ENCODE results near the gene COP1. TPM values are rescaled to one million over a fixed set of nuclear protein-coding genes. Genes with fewer than 3 reads are reported as not detected.

COP1 gene
- total RNA-seq, 1 donor from 2014 or later = 70.0 TPM

DNA sequence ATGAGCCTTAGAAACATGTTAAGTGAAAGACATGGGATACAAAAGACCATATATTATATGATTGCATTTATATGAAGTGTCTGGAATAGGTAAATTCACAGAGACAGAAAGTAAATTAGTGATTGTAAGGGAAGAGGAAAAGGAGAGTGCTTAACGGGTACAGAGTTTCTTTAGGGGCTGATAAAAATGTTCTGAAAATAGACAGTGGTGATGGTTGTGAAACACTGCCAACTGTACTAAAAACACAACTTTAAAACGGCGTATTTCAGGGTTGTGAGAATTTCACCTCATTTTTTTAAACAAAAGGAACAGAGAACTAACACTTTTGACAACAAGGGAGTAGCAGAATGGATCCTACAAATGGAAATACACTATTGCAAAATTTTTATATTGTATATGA, 13.4 kb downstream of the COP1 start:
- no peak for FAIRE-seq
- TF ChIP-seq, protein P1, sequence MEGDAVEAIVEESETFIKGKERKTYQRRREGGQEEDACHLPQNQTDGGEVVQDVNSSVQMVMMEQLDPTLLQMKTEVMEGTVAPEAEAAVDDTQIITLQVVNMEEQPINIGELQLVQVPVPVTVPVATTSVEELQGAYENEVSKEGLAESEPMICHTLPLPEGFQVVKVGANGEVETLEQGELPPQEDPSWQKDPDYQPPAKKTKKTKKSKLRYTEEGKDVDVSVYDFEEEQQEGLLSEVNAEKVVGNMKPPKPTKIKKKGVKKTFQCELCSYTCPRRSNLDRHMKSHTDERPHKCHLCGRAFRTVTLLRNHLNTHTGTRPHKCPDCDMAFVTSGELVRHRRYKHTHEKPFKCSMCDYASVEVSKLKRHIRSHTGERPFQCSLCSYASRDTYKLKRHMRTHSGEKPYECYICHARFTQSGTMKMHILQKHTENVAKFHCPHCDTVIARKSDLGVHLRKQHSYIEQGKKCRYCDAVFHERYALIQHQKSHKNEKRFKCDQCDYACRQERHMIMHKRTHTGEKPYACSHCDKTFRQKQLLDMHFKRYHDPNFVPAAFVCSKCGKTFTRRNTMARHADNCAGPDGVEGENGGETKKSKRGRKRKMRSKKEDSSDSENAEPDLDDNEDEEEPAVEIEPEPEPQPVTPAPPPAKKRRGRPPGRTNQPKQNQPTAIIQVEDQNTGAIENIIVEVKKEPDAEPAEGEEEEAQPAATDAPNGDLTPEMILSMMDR (IDR thresholded peaks at IDR 0.05; ENCODE audit: insufficient read depth, low read length, severe bottlenecking) = no peak
- no peaks in the 10 kb centered on the region for H3K36me3 ChIP-seq (ENCODE audit: control insufficient read depth, insufficient read depth, low read length)

DNA sequence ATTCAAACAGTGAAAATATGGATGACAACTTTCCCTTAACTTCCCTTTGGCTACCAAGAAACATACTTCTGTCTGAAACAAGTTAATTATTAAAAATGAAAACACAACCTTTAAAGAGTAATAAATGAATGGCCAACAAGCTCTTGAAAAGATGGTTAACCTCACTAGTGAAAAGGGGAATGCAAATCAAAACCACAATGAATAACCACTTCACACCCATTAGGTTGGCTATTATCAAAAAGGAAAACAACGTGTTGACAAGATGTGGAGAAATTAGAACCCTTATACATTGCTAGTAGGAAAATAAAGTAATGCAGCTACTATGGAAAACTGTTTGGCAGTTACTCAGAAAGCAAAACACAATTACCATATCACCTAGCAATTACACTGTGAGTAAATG, 14.1 kb downstream of the COP1 start:
- TF ChIP-seq, protein P1 (IDR thresholded peaks at IDR 0.05; ENCODE audit: insufficient read depth, low read length, severe bottlenecking) = no peak
- no peak for FAIRE-seq
- no peak overlapping the region for H3K4me3 ChIP-seq (ENCODE audit: low read depth, low read length)
- no peaks in the 10 kb centered on the region for H3K27me3 ChIP-seq (ENCODE audit: control insufficient read depth, insufficient read depth, low read length)
- H3K36me3 ChIP-seq (ENCODE audit: control insufficient read depth, insufficient read depth, low read length) = no peaks in the 10 kb centered on the region
- DNase-seq (ENCODE audit: low read depth) = peak; percentile 7

More for the DNA sequence above, 13.4 kb downstream of the COP1 start:
- Histone ChIP-seq H3K27me3 (ENCODE audit: control insufficient read depth, insufficient read depth, low read length) (no peaks in the 10 kb centered on the region), H3K4me3 (ENCODE audit: low read depth, low read length) (no peak overlapping the region)
- DNase-seq (ENCODE audit: low read depth) = no peak

DNA sequence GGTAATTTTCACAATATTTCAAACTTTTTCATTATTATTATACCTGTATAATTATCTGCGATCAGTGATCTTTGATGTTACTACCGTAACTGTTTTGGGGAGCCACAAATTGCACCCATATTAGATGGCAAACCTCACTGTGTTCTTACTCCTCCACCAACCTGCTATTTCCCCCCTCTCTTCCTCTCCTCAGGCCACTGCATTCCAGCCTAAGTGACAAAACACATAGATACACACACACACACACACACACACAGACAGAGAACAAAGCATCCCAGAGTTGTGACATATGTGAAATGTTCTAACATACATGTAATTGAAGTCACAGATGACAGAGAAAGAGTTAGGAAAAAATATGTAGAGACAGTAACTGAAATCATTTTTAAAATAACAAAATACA, 18.5 kb downstream of the COP1 start:
- no peak for DNase-seq (ENCODE audit: low read depth)
- TF ChIP-seq, protein P1 (IDR thresholded peaks at IDR 0.05; ENCODE audit: insufficient read depth, low read length, severe bottlenecking) = no peak
- no peak for FAIRE-seq

DNA sequence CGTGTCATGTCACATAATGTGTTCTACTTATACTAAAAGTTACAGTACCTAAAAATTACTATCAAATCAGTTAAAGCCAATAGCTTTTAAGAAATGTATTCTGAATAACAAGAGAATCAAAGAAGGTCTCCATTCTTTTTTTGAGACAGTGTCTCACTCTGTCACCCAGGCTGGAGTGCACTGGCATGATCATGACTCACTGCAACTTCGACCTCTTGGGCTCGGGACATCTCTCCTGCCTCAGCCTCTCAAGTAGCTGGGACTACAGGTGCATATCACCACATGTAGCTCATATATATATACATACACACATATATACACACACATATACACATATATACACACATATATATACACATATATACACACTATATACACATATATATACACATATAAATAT, 20.1 kb downstream of the COP1 start:
- no peak for FAIRE-seq
- H3K27me3 ChIP-seq (ENCODE audit: control insufficient read depth, insufficient read depth, low read length) = no peaks in the 10 kb centered on the region
- no peak for DNase-seq (ENCODE audit: low read depth)
- TF ChIP-seq, protein P1 (IDR thresholded peaks at IDR 0.05; ENCODE audit: insufficient read depth, low read length, severe bottlenecking) = no peak
- H3K4me3 ChIP-seq (ENCODE audit: low read depth, low read length) = no peak overlapping the region
- H3K36me3 ChIP-seq (ENCODE audit: control insufficient read depth, insufficient read depth, low read length) = no peaks in the 10 kb centered on the region

More for the DNA sequence above, 18.5 kb downstream of the COP1 start:
- Histone ChIP-seq H3K36me3 (ENCODE audit: control insufficient read depth, insufficient read depth, low read length) (no peaks in the 10 kb centered on the region), H3K27me3 (ENCODE audit: control insufficient read depth, insufficient read depth, low read length) (no peaks in the 10 kb centered on the region), H3K4me3 (ENCODE audit: low read depth, low read length) (no peak overlapping the region)

DNA sequence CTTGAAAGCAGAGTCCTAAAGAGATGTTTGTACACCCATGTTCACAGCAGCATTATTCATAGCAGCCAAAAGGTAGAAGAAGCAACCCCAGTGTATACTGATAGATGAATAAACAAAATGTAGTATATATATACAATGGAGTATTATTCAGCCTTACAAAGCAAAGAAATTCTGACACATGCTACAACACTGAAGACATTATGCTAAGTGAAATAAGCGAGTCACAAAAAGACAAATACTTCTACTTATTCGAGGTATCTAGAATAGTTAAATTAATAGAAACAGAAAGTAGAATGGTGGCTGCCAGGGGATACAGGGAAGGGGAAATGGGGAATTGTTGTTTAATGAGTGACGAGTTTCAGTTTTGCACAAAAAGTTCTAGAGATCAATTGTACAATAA, 23.5 kb downstream of the COP1 start:
- H3K36me3 ChIP-seq (ENCODE audit: control insufficient read depth, insufficient read depth, low read length) = no peaks in the 10 kb centered on the region
- TF ChIP-seq, protein P1 (IDR thresholded peaks at IDR 0.05; ENCODE audit: insufficient read depth, low read length, severe bottlenecking) = no peak
- no peaks in the 10 kb centered on the region for H3K27me3 ChIP-seq (ENCODE audit: control insufficient read depth, insufficient read depth, low read length)
- no peak for DNase-seq (ENCODE audit: low read depth)
- FAIRE-seq = no peak
- no peak overlapping the region for H3K4me3 ChIP-seq (ENCODE audit: low read depth, low read length)

DNA sequence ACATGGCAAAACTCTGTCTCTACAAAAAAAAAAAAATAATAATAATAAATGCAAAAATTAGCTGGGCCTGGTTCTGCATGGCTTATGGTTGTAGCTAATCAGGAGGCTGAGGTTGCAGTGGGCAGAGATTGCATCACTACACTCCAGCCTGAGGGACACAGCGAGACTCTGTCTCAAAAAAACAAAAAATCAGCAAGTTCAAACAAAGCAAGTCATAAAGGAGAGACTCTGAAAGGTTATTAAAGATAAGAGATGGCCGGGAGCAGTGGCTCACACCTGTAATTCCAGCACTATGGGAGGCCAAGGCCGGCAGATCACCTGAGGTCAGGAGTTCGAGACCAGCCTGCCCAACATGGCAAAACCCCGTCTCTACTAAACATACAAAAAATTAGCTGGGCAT, 28.8 kb downstream of the COP1 start:
- no peaks in the 10 kb centered on the region for H3K27me3 ChIP-seq (ENCODE audit: control insufficient read depth, insufficient read depth, low read length)
- no peak for FAIRE-seq
- H3K4me3 ChIP-seq (ENCODE audit: low read depth, low read length) = no peak overlapping the region
- no peak for DNase-seq (ENCODE audit: low read depth)
- TF ChIP-seq, protein P1 (IDR thresholded peaks at IDR 0.05; ENCODE audit: insufficient read depth, low read length, severe bottlenecking) = no peak
- H3K36me3 ChIP-seq (ENCODE audit: control insufficient read depth, insufficient read depth, low read length) = no peaks in the 10 kb centered on the region
